Dermis blood vessel endothelial cell (primary cell): ENCODE data around the gene KRTAP22-1. TPM values are rescaled to one million over a fixed set of nuclear protein-coding genes. Genes with fewer than 3 reads are reported as not detected.

Experiments
- DNase-seq: peaks from one replicate; pipeline ENCODE4 v3.0.0; 2010
- total RNA-seq: library from RNA; depleted of rRNA; stranded (reverse); fragments of >200 nt; gene quantifications from 2 replicates; pipeline ENCODE4 v1.2.3, GENCODE V29; 2014

KRTAP22-1 gene
- total RNA-seq, 1 donor from 2014 or later: not detected

GRCh38 chr21:30625449-30626165, 24.7 kb downstream of the KRTAP22-1 start:
- no peak for DNase-seq

GRCh38 chr21:30628109-30628508, 27.2 kb downstream of the KRTAP22-1 start:
- no peak for DNase-seq

GRCh38 chr21:30629200-30629599, 28.3 kb downstream of the KRTAP22-1 start:
- no peak for DNase-seq

- no peak for DNase-seq
Observed at GRCh38 chr21:30634906-30635305, 34.0 kb downstream of the KRTAP22-1 start, which contains the start of gene KRTAP20-2. Gene KRTAP20-2, plus strand, starts transcription at chr21:30635206. Its CDS starts 58 bp downstream, at chr21:30635264.

- DNase-seq: no peak
Observed at GRCh38 chr21:30638686-30639085, 37.8 kb downstream of the KRTAP22-1 start.

- DNase-seq: no peak
Observed at GRCh38 chr21:30642564-30642963, 41.7 kb downstream of the KRTAP22-1 start, which contains the start of gene KRTAP20-3. Gene KRTAP20-3, plus strand, starts transcription at chr21:30642864.

- DNase-seq: no peak
Observed at GRCh38 chr21:30646904-30647414, 46.1 kb downstream of the KRTAP22-1 start.

Other genes with a start within 250 kb of the KRTAP22-1 start
- not detected in 2 replicates for gene KRTAP13-2, start 228.8 kb upstream of the KRTAP22-1 start, total RNA-seq
- gene KRTAP13-1, start 205.1 kb upstream of the KRTAP22-1 start, total RNA-seq: not detected in 2 replicates
- not detected in 2 replicates for gene KRTAP13-3, start 175.2 kb upstream of the KRTAP22-1 start, total RNA-seq
- not detected in 2 replicates for gene KRTAP13-4, start 170.9 kb upstream of the KRTAP22-1 start, total RNA-seq
- gene KRTAP15-1, start 160.8 kb upstream of the KRTAP22-1 start, total RNA-seq: not detected in 2 replicates
- not detected in 2 replicates for gene KRTAP19-1, start 120.7 kb upstream of the KRTAP22-1 start, total RNA-seq
- not detected in 2 replicates for gene KRTAP19-2, start 113.7 kb upstream of the KRTAP22-1 start, total RNA-seq
- not detected in 2 replicates for gene KRTAP19-3, start 109.1 kb upstream of the KRTAP22-1 start, total RNA-seq
- gene KRTAP19-4, start 103.9 kb upstream of the KRTAP22-1 start, total RNA-seq: not detected in 2 replicates
- gene KRTAP19-5, start 98.9 kb upstream of the KRTAP22-1 start, total RNA-seq: not detected in 2 replicates
- not detected in 2 replicates for gene KRTAP19-6, start 59.2 kb upstream of the KRTAP22-1 start, total RNA-seq
- not detected in 2 replicates for gene KRTAP19-7, start 39.8 kb upstream of the KRTAP22-1 start, total RNA-seq
- gene KRTAP22-2, start 10.7 kb upstream of the KRTAP22-1 start, total RNA-seq: not detected in 2 replicates
- gene KRTAP6-3, start 8.6 kb upstream of the KRTAP22-1 start, total RNA-seq: not detected in 2 replicates
- gene KRTAP6-2, start 2.2 kb upstream of the KRTAP22-1 start, total RNA-seq: not detected in 2 replicates
- not detected in 2 replicates for gene KRTAP6-1, start 12.8 kb downstream of the KRTAP22-1 start, total RNA-seq
- not detected in 2 replicates for gene KRTAP20-1, start 15.3 kb downstream of the KRTAP22-1 start, total RNA-seq
- gene KRTAP20-4, start 19.5 kb downstream of the KRTAP22-1 start, total RNA-seq: not detected in 2 replicates
- not detected in 2 replicates for gene KRTAP20-2, start 34.1 kb downstream of the KRTAP22-1 start, total RNA-seq
- gene KRTAP20-3, start 41.8 kb downstream of the KRTAP22-1 start, total RNA-seq: not detected in 2 replicates
- not detected in 2 replicates for gene KRTAP21-3, start 117.7 kb downstream of the KRTAP22-1 start, total RNA-seq
- 0.68 TPM in 1 of 2 replicates, not detected in the other for gene KRTAP21-2, start 146.2 kb downstream of the KRTAP22-1 start, total RNA-seq
- not detected in 2 replicates for gene KRTAP21-1, start 154.3 kb downstream of the KRTAP22-1 start, total RNA-seq
- gene KRTAP8-1, start 212.2 kb downstream of the KRTAP22-1 start, total RNA-seq: not detected in 2 replicates
- gene KRTAP7-1, start 228.7 kb downstream of the KRTAP22-1 start, total RNA-seq: not detected in 2 replicates